Tibial artery (tissue), 4 donors: ENCODE measurements around the gene USP27X.

Experiments
- DNase-seq, 2 donors: peaks; one replicate each; pipeline ENCODE4 v3.0.0-alpha.2; 2019
- H3K27ac ChIP-seq, 2 donors: fragments of 200-600 bp; sonication (generic) in 1 of 2; 1 replicate in 1 of 2; 2 replicates in 1 of 2; pipeline ENCODE4 v1.5.1; 2018 to 2019; ENCODE audit warnings: mild to moderate bottlenecking in 1 of 2
- H3K27me3 ChIP-seq, 2 donors: fragments of 200-600 bp; sonication (generic) in 1 of 2; one replicate each; pipeline versions ENCODE4 v1.5.1 to v1.6.0; 2016 to 2019
- H3K36me3 ChIP-seq, 3 donors: fragments of 200-600 bp; sonication (generic) in 2 of 3; one replicate each; pipeline ENCODE4 v1.5.1; 2016 to 2019; ENCODE audit warnings: mild to moderate bottlenecking in 2 of 3
- H3K4me1 ChIP-seq, 4 donors: fragments of 200-600 bp; sonication (generic) in 2 of 4; 1 replicate in 3 of 4; 2 replicates in 1 of 4; pipeline ENCODE4 v1.5.1; 2016 to 2019
- H3K4me3 ChIP-seq, 2 donors: fragments of 200-600 bp; sonication (generic) in 1 of 2; 1 replicate in 1 of 2; 2 replicates in 1 of 2; pipeline ENCODE4 v1.5.1; 2018 to 2019; ENCODE audit warnings: mild to moderate bottlenecking in 2 of 2
- H3K9me3 ChIP-seq, 3 donors: fragments of 200-600 bp; sonication (generic) in 1 of 3; one replicate each; pipeline ENCODE4 v1.5.1; 2016 to 2019
- CTCF ChIP-seq, 2 experiments: fragments of 200-600 bp in 1 of 2; fragments of 450-650 bp in 1 of 2; IDR thresholded peaks; one replicate each; pipeline ENCODE4 v1.5.1; 2017 to 2019; ENCODE audit warnings: antibody characterized with exemption in 2 of 2, mild to moderate bottlenecking in 1 of 2, moderate library complexity in 1 of 2
- intact Hi-C: fragments of 100-400 bp; cut with DNase I; formaldehyde crosslinking; loops from one replicate; pipeline ENCODE4 v1.15.0; 2023; ENCODE audit warnings: low total_unique reads

The USP27X gene

GRCh38 chrX:49915361-49916222, 36.3 kb downstream of the USP27X start:
- Histone ChIP-seq H3K27me3 (no peaks in the 10 kb centered on the region), H3K4me3 (no peak overlapping the region), H3K36me3 (no peaks in the 10 kb centered on the region), H3K4me1 (no peaks in the 10 kb centered on the region), H3K9me3 (no peaks in the 10 kb centered on the region), H3K27ac (no peak overlapping the region)
- DNase-seq = peak in 1 of 2 donors; percentile 41
- intact Hi-C loops = no loop called here
- TF ChIP-seq CTCF (IDR thresholded peaks at IDR 0.05) = peak; percentile 57 to 69

GRCh38 chrX:49919617-49920016, 40.3 kb downstream of the USP27X start:
- Histone ChIP-seq H3K27ac (peak overlapping the region in 1 of 2 donors; percentile 50), H3K36me3 (no peaks in the 10 kb centered on the region), H3K27me3 (no peaks in the 10 kb centered on the region), H3K9me3 (no peaks in the 10 kb centered on the region), H3K4me3 (no peak overlapping the region), H3K4me1 (peaks cover 0 to 5% (median 0%) of the 10 kb centered on the region in 4 donors)
- peak; percentile 39 to 61 for DNase-seq
- intact Hi-C loops = no loop called here
- peak; percentile 56 to 70 for TF ChIP-seq CTCF (IDR thresholded peaks at IDR 0.05)

GRCh38 chrX:49921109-49921508, 41.8 kb downstream of the USP27X start:
- no peaks in the 10 kb centered on the region for H3K9me3 ChIP-seq
- peaks cover 0 to 5% (median 0%) of the 10 kb centered on the region in 4 donors for H3K4me1 ChIP-seq
- no peaks in the 10 kb centered on the region for H3K27me3 ChIP-seq
- no peaks in the 10 kb centered on the region for H3K36me3 ChIP-seq
- no peak for TF ChIP-seq CTCF (IDR thresholded peaks at IDR 0.05)
- no peak overlapping the region for H3K27ac ChIP-seq
- no peak overlapping the region for H3K4me3 ChIP-seq
- intact Hi-C loops = no loop called here
- no peak for DNase-seq

- H3K36me3 ChIP-seq = no peaks in the 10 kb centered on the region
- peak within 1 kb of the TSS; percentile 82 to 89 for H3K27ac ChIP-seq
- no peaks in the 10 kb centered on the region for H3K9me3 ChIP-seq
- no peaks in the 10 kb centered on the region for H3K27me3 ChIP-seq
- intact Hi-C loops = no loop called here
- peaks cover 0 to 5% (median 0%) of the 10 kb centered on the region in 4 donors for H3K4me1 ChIP-seq
- H3K4me3 ChIP-seq = peak within 1 kb of the TSS; percentile 77 to 83
- no peak for TF ChIP-seq CTCF (IDR thresholded peaks at IDR 0.05)
- DNase-seq = peak; percentile 96 to 98
Observed at GRCh38 chrX:49922291-49923241, 43.3 kb downstream of the USP27X start, which contains the start of gene CLCN5. TSS of gene CLCN5 (plus strand) at chrX:49922596. CDS start at chrX:49925299, 2,703 bp downstream.

GRCh38 chrX:49925176-49925575, 45.9 kb downstream of the USP27X start:
- no peaks in the 10 kb centered on the region for H3K9me3 ChIP-seq
- H3K4me3 ChIP-seq = no peak overlapping the region
- H3K4me1 ChIP-seq = peaks cover 0 to 5% (median 0%) of the 10 kb centered on the region in 4 donors
- H3K36me3 ChIP-seq = no peaks in the 10 kb centered on the region
- no peaks in the 10 kb centered on the region for H3K27me3 ChIP-seq
- no peak for DNase-seq
- intact Hi-C loops = no loop called here
- no peak for TF ChIP-seq CTCF (IDR thresholded peaks at IDR 0.05)
- no peak overlapping the region for H3K27ac ChIP-seq
